WI38 (cell line): ENCODE measurements around the gene OXER1.

Source experiments
- H3K4me3 ChIP-seq: 2 replicates; pipeline ENCODE4 v1.5.1; 2011; ENCODE audit warnings: low read depth, mild to moderate bottlenecking, control low read depth, low read length
- CTCF ChIP-seq: IDR thresholded peaks from 2 replicates; pipeline ENCODE4 v1.5.1; 2012; ENCODE audit warnings: low read depth, mild to moderate bottlenecking, control low read depth, low read length

Gene OXER1

GRCh38 chr2:42768706-42769256 lies 4.8 kb upstream of the OXER1 start:
- TF ChIP-seq CTCF = no peak
- H3K4me3 ChIP-seq = no peak overlapping the region

DNA sequence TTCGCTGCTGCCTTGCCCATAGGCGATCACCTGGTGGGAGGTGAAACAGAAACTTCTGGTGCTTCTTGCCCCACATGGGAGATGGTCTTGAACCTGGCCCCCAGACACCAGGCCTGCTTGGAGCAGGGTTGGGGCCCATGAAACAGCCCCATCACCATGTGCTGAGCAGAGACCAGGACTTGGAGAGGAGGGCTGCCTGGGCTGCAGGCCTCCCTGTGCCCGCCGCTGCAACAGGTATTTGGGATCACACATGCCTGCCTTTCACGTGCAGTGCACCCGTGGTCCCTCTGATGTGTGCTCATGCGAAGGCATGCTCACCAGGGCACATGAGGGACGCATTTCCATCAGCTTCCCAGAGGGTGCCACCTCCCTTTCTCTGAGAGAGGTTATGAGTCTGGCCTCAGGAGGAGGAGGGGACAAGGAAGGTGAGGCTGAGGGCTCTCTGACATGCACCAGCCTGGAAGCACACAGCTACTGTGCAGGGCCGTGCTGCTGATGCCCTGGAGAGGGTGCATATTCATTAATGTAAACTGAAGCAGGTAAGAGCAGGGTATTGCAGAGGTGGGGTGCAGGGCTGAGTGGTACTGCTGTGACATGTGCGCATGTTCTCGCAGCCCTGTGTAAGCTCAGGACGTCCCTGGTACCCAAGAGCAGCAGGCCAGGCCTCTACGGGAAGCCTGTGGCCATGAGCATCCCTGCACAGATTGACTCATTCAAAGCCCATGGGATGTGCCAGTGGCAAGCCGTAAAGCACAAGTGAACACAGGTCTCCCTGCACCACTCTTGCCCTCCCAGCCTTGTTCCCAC lies 4.2 kb upstream of the OXER1 start:
- no peak overlapping the region for H3K4me3 ChIP-seq
- no peak for TF ChIP-seq CTCF

- TF ChIP-seq CTCF = no peak
- H3K4me3 ChIP-seq = no peak overlapping the region
Measured at GRCh38 chr2:42767080-42767898, 3.4 kb upstream of the OXER1 start.

DNA sequence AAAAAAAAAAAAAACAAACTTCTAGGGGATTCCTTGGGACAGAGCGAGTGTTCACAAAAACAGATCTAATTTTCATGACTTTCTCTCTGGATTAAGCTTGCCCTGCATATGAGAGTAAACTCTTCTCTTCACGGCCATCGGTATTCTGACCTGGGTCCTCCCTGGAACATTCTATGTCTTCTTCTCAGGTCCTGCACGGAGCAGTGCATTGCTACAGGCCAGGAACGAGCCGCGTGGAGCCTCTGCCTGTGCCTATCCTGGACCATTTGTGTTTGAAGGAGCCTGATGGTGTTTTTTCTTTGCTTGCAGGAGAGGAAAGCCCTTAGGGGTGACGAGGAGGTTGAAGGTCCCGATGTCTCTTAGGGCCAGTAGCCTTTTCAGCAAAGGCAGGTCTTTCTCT lies 1.8 kb upstream of the OXER1 start:
- TF ChIP-seq CTCF = no peak
- no peak overlapping the region for H3K4me3 ChIP-seq

DNA sequence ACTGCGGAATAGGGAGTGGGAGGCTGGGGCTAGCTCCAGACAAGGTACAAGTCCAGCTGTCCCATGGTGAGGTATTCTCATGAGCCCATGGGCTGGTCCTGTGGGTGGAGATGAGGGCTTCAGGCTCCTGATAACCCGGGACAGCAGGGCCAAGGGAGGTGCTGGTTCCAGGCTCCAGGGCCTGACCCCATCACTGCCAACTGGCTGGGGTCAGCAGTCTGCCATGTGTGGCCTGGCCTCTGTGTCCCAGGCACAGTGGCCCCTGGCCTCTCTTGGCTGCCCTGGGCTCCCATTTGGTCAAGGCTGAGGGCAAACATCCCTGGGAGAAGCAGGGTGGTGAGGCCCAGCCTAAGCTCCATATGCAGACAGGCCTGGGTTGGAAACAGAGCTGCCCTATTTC lies 966 bp upstream of the OXER1 start:
- H3K4me3 ChIP-seq = no peak overlapping the region
- no peak for TF ChIP-seq CTCF

GRCh38 chr2:42762823-42763804 lies 821 bp downstream of the OXER1 start:
- no peak overlapping the region for H3K4me3 ChIP-seq
- no peak for TF ChIP-seq CTCF
